ENCODE results near the gene LRRIQ4. TPM values are rescaled to one million over a fixed set of nuclear protein-coding genes. Genes with fewer than 3 reads are reported as not detected.

Gene LRRIQ4
- total RNA-seq, 1 experiment from 2014 or later, result 1.3 TPM

DNA sequence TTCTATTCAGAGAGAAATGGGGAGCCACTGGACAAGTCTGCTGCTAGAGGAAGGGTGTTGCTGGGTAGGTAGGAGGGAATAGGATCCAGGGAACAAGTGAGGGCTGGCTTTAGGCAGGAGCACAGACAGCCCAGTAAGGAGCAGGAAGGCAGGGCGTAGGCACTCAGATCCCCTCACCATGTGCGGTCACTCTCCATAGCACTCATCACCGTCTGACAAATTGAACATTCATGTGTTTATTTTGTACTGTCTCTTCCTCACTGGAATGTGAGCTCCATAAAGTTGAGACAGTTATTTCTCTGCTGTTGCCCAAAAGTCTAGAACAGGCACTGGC is 24.2 kb downstream of the LRRIQ4 start:
- Histone ChIP-seq H2AFZ (no peak overlapping the region), H3K27me3 (ENCODE audit: insufficient read depth, low read depth) (no peaks in the 10 kb centered on the region), H3K36me3 (ENCODE audit: low read depth) (no peaks in the 10 kb centered on the region), H3F3A (ENCODE audit: insufficient read depth, low read depth) (no peaks in the 10 kb centered on the region), H3K4me1 (replicated peaks; ENCODE audit: insufficient read depth) (no peaks in the 10 kb centered on the region), H3K9me3 (ENCODE audit: insufficient read depth, low read depth) (no peaks in the 10 kb centered on the region), H3K4me3 (no peak overlapping the region), H4K20me1 (ENCODE audit: insufficient read depth) (no peaks in the 10 kb centered on the region), H3K27ac (no peak overlapping the region), H3K4me2 (no peak overlapping the region), H3K9me2 (ENCODE audit: insufficient read depth) (no peaks in the 10 kb centered on the region; the same call in 1 of the 2 replicates), H3K79me2 (ENCODE audit: low read depth) (no peaks in the 10 kb centered on the region)
- TF ChIP-seq, protein P1, sequence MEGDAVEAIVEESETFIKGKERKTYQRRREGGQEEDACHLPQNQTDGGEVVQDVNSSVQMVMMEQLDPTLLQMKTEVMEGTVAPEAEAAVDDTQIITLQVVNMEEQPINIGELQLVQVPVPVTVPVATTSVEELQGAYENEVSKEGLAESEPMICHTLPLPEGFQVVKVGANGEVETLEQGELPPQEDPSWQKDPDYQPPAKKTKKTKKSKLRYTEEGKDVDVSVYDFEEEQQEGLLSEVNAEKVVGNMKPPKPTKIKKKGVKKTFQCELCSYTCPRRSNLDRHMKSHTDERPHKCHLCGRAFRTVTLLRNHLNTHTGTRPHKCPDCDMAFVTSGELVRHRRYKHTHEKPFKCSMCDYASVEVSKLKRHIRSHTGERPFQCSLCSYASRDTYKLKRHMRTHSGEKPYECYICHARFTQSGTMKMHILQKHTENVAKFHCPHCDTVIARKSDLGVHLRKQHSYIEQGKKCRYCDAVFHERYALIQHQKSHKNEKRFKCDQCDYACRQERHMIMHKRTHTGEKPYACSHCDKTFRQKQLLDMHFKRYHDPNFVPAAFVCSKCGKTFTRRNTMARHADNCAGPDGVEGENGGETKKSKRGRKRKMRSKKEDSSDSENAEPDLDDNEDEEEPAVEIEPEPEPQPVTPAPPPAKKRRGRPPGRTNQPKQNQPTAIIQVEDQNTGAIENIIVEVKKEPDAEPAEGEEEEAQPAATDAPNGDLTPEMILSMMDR (conservative IDR thresholded peaks at IDR 0.05), result no peak
- no peak for TF ChIP-seq EZH2 (IDR thresholded peaks at IDR 0.05; ENCODE audit: low read depth)
- intact Hi-C loops (cut with micrococcal nuclease; ENCODE audit: unreplicated experiment), result no loop called here
- DNase-seq, result no peak
- BruUV-seq (replicated peaks), result no TSS peak
- POLR2A ChIA-PET (ENCODE audit: unreplicated experiment), result no interaction called here
- CTCF ChIA-PET, result no interaction called here

DNA sequence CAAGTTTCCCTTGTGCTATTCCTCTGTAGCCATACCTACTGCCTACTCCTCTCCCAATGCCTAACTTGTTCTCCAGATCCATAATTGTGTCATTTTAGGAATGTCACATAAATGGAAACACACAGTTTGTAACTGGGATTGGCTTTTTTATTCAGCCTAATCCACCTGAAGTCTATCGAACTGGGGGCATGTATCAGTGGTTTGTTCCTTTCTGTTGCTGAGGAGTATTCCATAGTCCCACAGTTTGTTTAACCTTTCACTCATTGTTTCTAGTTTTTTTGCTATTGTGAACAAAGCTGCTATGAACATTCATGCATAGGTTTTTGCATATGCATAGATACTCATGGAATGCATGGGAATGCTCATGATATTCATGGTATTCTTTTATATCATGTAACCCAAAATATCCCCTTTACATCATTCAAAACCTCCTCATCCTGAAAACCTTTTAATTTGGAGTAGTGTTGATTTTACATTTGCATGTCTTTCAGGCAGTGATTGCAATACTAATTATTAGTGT is 25.9 kb downstream of the LRRIQ4 start:
- no peaks in the 10 kb centered on the region for H3F3A ChIP-seq (ENCODE audit: insufficient read depth, low read depth)
- H3K9me2 ChIP-seq (ENCODE audit: insufficient read depth), result no peaks in the 10 kb centered on the region; the same call in 1 of the 2 replicates
- TF ChIP-seq EZH2 (IDR thresholded peaks at IDR 0.05; ENCODE audit: low read depth), result no peak
- TF ChIP-seq, protein P1 (conservative IDR thresholded peaks at IDR 0.05), result no peak
- DNase-seq, result no peak
- H3K79me2 ChIP-seq (ENCODE audit: low read depth), result no peaks in the 10 kb centered on the region
- no TSS peak for BruUV-seq (replicated peaks)
- no peak overlapping the region for H2AFZ ChIP-seq
- no peaks in the 10 kb centered on the region for H3K9me3 ChIP-seq (ENCODE audit: insufficient read depth, low read depth)
- no peak overlapping the region for H3K27ac ChIP-seq
- intact Hi-C loops (cut with micrococcal nuclease; ENCODE audit: unreplicated experiment), result no loop called here
- ChIA-PET POLR2A (ENCODE audit: unreplicated experiment) (no interaction called here), CTCF (no interaction called here)
- H4K20me1 ChIP-seq (ENCODE audit: insufficient read depth), result no peaks in the 10 kb centered on the region
- H3K4me2 ChIP-seq, result no peak overlapping the region
- no peaks in the 10 kb centered on the region for H3K27me3 ChIP-seq (ENCODE audit: insufficient read depth, low read depth)
- H3K36me3 ChIP-seq (ENCODE audit: low read depth), result no peaks in the 10 kb centered on the region
- no peak overlapping the region for H3K4me3 ChIP-seq
- no peaks in the 10 kb centered on the region for H3K4me1 ChIP-seq (replicated peaks; ENCODE audit: insufficient read depth)

DNA sequence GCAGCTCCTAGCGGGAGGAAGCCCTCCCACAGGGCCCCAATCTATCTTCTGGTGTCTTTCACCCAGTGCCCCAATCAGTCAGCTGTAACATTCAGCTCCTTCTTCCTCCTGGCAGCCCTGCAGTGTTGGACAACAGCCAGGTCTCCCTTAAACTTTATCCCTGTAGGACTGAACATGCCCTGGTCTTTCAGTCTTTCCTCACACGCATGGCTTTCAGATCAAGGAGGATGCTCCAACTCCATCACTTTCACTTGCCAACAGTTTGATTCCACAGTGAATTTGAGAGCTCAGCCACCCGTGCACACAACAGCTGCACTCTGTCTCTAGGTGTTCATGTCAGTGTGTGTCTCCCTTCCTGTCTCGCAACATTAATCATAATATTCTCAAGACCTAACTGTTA is 28.5 kb downstream of the LRRIQ4 start:
- H3K4me3 ChIP-seq, result no peak overlapping the region
- no peaks in the 10 kb centered on the region for H4K20me1 ChIP-seq (ENCODE audit: insufficient read depth)
- H3K27ac ChIP-seq, result no peak overlapping the region
- no TSS peak for BruUV-seq (replicated peaks)
- no peaks in the 10 kb centered on the region for H3K4me1 ChIP-seq (replicated peaks; ENCODE audit: insufficient read depth)
- H3K36me3 ChIP-seq (ENCODE audit: low read depth), result no peaks in the 10 kb centered on the region
- DNase-seq, result no peak
- TF ChIP-seq, protein P1 (conservative IDR thresholded peaks at IDR 0.05), result no peak
- TF ChIP-seq EZH2 (IDR thresholded peaks at IDR 0.05; ENCODE audit: low read depth), result no peak
- H3K9me3 ChIP-seq (ENCODE audit: insufficient read depth, low read depth), result no peaks in the 10 kb centered on the region
- intact Hi-C loops (cut with micrococcal nuclease; ENCODE audit: unreplicated experiment), result no loop called here
- ChIA-PET POLR2A (ENCODE audit: unreplicated experiment) (interaction anchor here (0.7 kb wide), 1 partner anchor 32 kb away, joined by 5 read pairs; no protein-coding TSS in a partner anchor), CTCF (no interaction called here)
- H3K27me3 ChIP-seq (ENCODE audit: insufficient read depth, low read depth), result no peaks in the 10 kb centered on the region
- no peaks in the 10 kb centered on the region; the same call in 1 of the 2 replicates for H3K9me2 ChIP-seq (ENCODE audit: insufficient read depth)
- no peak overlapping the region for H2AFZ ChIP-seq
- H3F3A ChIP-seq (ENCODE audit: insufficient read depth, low read depth), result no peaks in the 10 kb centered on the region
- H3K79me2 ChIP-seq (ENCODE audit: low read depth), result no peaks in the 10 kb centered on the region
- H3K4me2 ChIP-seq, result no peak overlapping the region

Data from PC-9 (cell line).